ENCODE data around the gene RHBDD1. TPM values are rescaled to one million over a fixed set of nuclear protein-coding genes. Genes with fewer than 3 reads are reported as not detected.

The RHBDD1 gene
- total RNA-seq, 2 donors from 2014 or later, result 7.9 to 9.9 TPM

DNA sequence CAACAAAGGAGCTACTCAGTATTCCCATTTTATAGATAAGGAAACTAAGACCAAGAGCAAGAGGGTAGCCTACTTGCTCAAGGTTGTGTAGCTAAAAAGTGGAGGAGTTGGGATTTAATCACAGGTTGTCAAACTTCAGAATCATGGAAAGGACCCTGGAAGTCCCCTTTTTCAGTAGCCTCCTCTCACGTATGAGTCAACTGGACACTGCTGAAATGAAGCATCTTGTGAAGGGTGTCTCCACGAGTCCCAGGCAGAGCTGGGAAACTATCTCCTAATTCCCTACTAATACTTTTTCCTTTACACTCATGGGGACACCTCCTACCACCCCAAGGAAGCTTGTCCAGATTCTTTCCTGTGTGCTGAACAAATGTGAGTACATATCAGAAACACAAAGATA lies 155.8 kb downstream of the RHBDD1 start:
- H3K9me3 ChIP-seq, result no peaks in the 10 kb centered on the region
- TF ChIP-seq, protein P1, sequence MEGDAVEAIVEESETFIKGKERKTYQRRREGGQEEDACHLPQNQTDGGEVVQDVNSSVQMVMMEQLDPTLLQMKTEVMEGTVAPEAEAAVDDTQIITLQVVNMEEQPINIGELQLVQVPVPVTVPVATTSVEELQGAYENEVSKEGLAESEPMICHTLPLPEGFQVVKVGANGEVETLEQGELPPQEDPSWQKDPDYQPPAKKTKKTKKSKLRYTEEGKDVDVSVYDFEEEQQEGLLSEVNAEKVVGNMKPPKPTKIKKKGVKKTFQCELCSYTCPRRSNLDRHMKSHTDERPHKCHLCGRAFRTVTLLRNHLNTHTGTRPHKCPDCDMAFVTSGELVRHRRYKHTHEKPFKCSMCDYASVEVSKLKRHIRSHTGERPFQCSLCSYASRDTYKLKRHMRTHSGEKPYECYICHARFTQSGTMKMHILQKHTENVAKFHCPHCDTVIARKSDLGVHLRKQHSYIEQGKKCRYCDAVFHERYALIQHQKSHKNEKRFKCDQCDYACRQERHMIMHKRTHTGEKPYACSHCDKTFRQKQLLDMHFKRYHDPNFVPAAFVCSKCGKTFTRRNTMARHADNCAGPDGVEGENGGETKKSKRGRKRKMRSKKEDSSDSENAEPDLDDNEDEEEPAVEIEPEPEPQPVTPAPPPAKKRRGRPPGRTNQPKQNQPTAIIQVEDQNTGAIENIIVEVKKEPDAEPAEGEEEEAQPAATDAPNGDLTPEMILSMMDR (IDR thresholded peaks at IDR 0.05), result no peak
- TF ChIP-seq POLR2A (IDR thresholded peaks at IDR 0.05), result no peak
- H3K4me3 ChIP-seq, result no peak overlapping the region
- intact Hi-C loops (cut with DNase I), result no loop called here
- no peaks in the 10 kb centered on the region for H3K27me3 ChIP-seq
- ATAC-seq, result no peak
- H3K27ac ChIP-seq, result no peak overlapping the region
- 80 to 89% methylated on average over 2 of the region's 2 CpGs for WGBS, 2 donors
- H3K36me3 ChIP-seq (replicated peaks in 1 of 2; ENCODE audit: insufficient read depth in 1 of 2, low read depth in 2 of 2), result no peaks in the 10 kb centered on the region
- no peak for DNase-seq
- H3K4me1 ChIP-seq, result no peaks in the 10 kb centered on the region

DNA sequence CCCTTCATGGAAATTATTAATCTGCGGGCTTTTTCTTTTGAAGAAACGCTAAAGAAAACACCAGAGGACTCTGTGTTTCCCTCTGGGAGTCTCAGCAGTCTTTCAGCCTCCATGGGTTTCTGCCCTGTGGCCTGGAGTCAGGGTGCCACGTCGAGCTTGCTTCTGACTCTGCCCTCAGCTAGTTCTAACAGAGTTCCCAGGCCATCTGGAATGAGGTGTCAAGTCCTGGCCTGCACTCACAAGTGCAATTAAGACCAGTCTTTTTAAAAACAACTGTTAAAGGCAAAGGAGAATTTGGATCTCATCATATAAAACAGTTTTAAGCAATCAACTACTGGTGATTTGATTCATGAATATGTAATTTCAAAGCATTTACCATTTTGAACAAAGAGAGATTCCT lies 157.3 kb downstream of the RHBDD1 start:
- Histone ChIP-seq H3K27me3 (no peaks in the 10 kb centered on the region), H3K4me1 (no peaks in the 10 kb centered on the region), H3K36me3 (replicated peaks in 1 of 2; ENCODE audit: insufficient read depth in 1 of 2, low read depth in 2 of 2) (no peaks in the 10 kb centered on the region), H3K27ac (no peak overlapping the region), H3K9me3 (no peaks in the 10 kb centered on the region), H3K4me3 (no peak overlapping the region)
- TF ChIP-seq, protein P1 (IDR thresholded peaks at IDR 0.05), result no peak
- TF ChIP-seq POLR2A (IDR thresholded peaks at IDR 0.05), result no peak
- DNase-seq, result no peak
- intact Hi-C loops (cut with DNase I), result no loop called here
- ATAC-seq, result no peak
- 72 to 77% methylated on average over 4 of the region's 4 CpGs for WGBS, 2 donors

DNA sequence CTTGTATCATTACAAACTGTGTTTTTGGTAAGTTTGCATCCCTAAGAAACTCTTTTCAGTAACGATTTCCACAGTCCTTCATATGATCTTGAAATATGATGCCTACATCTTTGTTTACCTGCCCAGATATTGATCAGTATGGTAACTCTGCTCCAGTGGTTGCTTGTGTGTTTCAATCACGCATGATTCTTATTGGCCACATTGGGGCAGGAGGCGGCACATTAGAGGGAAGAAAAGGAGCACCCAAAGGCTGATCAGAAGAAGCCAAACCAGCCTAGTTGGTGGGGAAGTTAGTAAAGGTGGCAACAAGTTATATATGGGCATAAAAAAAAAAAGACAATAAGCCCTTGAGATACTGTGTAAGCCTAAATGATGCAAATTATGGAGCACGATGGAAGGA lies 158.9 kb downstream of the RHBDD1 start:
- no peaks in the 10 kb centered on the region for H3K36me3 ChIP-seq (replicated peaks in 1 of 2; ENCODE audit: insufficient read depth in 1 of 2, low read depth in 2 of 2)
- H3K4me1 ChIP-seq, result no peaks in the 10 kb centered on the region
- H3K27me3 ChIP-seq, result no peaks in the 10 kb centered on the region
- TF ChIP-seq, protein P1 (IDR thresholded peaks at IDR 0.05), result peak in 3 of 7 experiments; percentile 23 to 41 (median 35)
- TF ChIP-seq POLR2A (IDR thresholded peaks at IDR 0.05), result no peak
- intact Hi-C loops (cut with DNase I), result no loop called here
- no peaks in the 10 kb centered on the region for H3K9me3 ChIP-seq
- WGBS, 2 donors, result 65 to 79% methylated on average over 4 of the region's 4 CpGs
- peak in 1 of 4 donors; percentile 27 for DNase-seq
- ATAC-seq, result peak; percentile 42
- H3K27ac ChIP-seq, result no peak overlapping the region
- no peak overlapping the region for H3K4me3 ChIP-seq

DNA sequence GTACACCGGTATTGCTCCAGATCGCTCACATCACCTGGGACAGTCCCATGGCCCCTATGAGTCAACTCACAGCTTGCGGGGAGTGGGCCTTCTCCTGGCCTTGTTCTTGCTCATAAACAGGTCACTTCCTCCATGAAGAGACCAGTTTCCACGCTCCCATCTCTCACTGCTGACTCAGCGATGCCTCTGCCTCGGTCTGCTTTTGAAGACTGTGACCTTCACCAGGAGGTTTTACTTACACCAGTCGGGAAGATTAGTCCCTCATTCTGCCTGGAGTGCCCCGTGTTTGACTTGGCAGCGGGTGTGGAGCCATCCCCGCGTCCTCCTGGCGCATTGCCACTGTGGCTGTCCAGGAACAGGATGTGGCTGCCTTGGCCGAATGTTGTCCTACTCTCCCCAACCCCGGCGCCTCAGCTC lies 159.8 kb downstream of the RHBDD1 start:
- Histone ChIP-seq H3K4me3 (no peak overlapping the region), H3K27me3 (no peaks in the 10 kb centered on the region), H3K27ac (no peak overlapping the region), H3K4me1 (no peaks in the 10 kb centered on the region), H3K9me3 (no peaks in the 10 kb centered on the region), H3K36me3 (replicated peaks in 1 of 2; ENCODE audit: insufficient read depth in 1 of 2, low read depth in 2 of 2) (no peaks in the 10 kb centered on the region)
- intact Hi-C loops (cut with DNase I), result no loop called here
- TF ChIP-seq, protein P1 (IDR thresholded peaks at IDR 0.05), result no peak
- TF ChIP-seq POLR2A (IDR thresholded peaks at IDR 0.05), result no peak
- DNase-seq (peak in 1 of 4 donors; percentile 21), ATAC-seq (no peak)
- 66 to 76% methylated on average over 15 of the region's 15 CpGs for WGBS, 2 donors

DNA sequence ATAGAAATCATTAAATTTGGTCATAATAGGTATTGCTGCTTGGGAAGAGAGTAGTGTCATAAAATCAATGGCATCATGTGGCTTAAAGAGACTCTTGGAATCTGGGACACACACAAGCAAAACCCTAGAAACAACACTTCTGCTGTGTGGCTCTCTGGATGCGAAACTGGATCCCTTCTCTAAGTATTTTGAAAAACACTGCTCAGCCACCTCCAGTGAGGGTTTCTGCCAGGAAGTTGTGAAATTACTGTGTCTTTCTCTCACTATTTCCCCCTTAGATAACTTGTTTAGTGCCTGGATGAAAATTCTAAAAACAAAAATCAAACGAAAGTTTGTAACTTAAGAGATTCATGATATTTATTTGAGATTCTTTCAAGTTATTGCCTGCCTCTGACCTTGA lies 163.8 kb downstream of the RHBDD1 start:
- DNase-seq, result no peak
- 73 to 77% methylated on average over 2 of the region's 2 CpGs for WGBS, 2 donors
- intact Hi-C loops (cut with DNase I), result no loop called here
- no peaks in the 10 kb centered on the region for H3K9me3 ChIP-seq
- ATAC-seq, result no peak
- H3K4me1 ChIP-seq, result no peaks in the 10 kb centered on the region
- H3K27ac ChIP-seq, result no peak overlapping the region
- H3K4me3 ChIP-seq, result no peak overlapping the region
- no peaks in the 10 kb centered on the region for H3K27me3 ChIP-seq
- H3K36me3 ChIP-seq (replicated peaks in 1 of 2; ENCODE audit: insufficient read depth in 1 of 2, low read depth in 2 of 2), result no peaks in the 10 kb centered on the region
- TF ChIP-seq POLR2A (IDR thresholded peaks at IDR 0.05), result no peak
- TF ChIP-seq, protein P1 (IDR thresholded peaks at IDR 0.05), result no peak
